EL (cell line): ENCODE measurements around the gene NDNF.
A peak's percentile ranks its signal among the peaks of the same experiment; 100 is the strongest.

Experiments used
- DNase-seq: peaks from one replicate; pipeline ENCODE4 v3.0.0-alpha.2; 2016

NDNF gene

DNA sequence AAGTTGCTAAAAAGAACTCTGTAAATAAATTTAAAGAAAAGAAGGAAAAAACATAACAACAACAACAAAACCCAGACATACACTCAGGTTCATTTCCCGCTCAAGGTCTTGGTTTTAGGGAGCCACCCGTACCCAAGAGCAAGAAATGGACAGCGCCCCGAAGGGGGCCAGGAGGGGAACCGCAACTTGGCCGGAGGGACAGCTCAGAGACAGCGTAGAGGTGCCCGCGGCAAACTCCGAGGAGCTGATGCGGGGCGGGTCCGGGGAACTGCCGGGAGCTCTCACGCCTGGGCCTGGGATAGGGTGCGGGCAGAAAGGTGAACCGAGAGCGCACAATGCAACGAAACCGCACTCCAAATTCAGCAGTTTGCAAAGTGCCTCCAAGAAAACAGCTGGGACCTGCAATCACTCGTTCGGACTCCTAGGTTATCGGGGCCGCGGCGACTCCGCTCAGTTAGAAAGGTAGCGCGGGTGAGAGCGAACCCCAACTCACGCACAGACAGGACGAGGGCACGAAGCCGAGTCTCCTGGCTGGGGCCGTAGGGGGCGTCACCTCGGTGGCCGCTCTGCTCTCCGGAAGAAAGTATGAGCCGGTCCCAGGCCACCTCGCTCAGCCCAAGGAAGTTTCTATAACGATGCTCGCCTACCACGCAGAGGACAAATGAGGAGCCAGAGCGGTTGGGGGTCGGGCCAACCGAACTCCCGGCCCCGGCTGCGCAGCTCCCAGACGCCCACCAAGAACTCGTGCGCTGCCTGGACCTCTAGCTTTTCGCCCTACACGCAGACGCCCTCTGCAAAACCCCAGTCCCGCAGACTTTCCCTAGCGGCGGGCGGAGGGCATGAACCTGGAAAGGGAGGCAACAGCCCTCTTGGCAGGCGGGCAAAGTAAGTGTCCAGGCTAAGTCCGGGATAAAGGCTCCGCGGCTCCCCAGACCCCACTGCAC is 1.4 kb downstream of the NDNF start:
- DNase-seq = peak; percentile 48

GRCh38 chr4:121070274-121070673 is 2.1 kb downstream of the NDNF start:
- DNase-seq = no peak

DNA sequence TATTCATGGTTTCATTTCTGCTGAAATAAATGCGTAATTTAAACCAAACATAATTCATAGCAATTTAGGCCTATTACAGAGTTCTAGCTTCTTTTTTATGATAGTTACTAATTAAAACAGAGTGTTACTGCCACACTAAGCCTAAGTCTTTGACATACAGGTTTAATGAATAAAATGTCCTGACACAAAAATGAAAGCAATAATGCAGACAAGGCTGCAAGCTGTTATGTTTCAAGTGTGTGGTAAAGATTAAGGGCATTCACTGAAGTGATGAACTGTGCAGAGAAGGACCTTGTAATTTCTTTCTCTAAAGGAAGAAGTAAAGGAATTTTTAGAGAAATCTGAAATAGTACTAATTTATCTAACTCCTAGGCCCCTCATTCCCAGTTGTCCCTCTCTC is 2.9 kb downstream of the NDNF start:
- DNase-seq = no peak

DNA sequence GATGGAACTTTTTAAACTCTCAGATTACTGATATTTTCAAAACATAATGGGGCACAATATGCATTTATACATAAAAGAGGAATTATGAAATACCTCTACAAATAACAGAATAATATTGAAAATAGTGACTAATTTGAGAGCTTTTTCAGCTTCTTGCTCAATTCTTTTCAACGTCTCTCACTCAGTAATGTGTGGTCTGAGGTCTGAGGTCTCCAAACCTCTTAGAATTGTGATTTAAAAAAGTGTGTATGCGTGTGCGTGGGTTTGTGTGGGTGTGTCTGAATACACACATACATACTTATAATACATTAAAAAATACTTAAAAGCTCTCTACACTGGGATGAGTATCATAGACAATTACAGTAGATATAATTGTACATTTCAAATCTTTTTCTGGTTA is 7.9 kb downstream of the NDNF start:
- no peak for DNase-seq

- DNase-seq = no peak
These were observed 9.8 kb downstream of the NDNF start for GRCh38 chr4:121062521-121062920.

GRCh38 chr4:121061861-121062260 is 10.5 kb downstream of the NDNF start:
- no peak for DNase-seq

DNA sequence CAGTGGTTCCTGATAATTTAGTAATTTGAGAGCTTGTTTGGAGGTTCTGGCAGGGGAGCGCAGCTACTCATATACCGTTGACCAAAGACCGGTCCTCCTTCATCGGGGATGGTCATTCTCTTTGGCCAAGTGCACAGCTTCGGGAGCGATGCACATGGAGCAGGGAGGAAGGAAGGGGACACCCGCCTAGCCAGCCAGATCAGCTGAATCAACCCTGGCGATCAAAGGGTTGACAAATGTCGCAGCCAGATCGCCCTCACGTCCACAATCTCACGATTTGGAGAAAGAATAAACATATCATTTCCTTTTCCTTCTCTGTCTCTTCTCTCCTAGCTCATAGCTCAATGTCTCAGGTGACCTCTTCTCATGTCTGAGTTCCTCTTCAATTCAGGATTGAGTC is 11.1 kb downstream of the NDNF start:
- no peak for DNase-seq

- no peak for DNase-seq
These were observed 14.8 kb downstream of the NDNF start for GRCh38 chr4:121057466-121057922.

GRCh38 chr4:121056066-121056465 is 16.3 kb downstream of the NDNF start:
- no peak for DNase-seq

GRCh38 chr4:121054373-121054772 is 18.0 kb downstream of the NDNF start:
- no peak for DNase-seq

GRCh38 chr4:121053601-121054143 is 18.7 kb downstream of the NDNF start:
- DNase-seq = peak; percentile 37

- DNase-seq = no peak
These were observed 22.0 kb downstream of the NDNF start for GRCh38 chr4:121050300-121050699.

DNA sequence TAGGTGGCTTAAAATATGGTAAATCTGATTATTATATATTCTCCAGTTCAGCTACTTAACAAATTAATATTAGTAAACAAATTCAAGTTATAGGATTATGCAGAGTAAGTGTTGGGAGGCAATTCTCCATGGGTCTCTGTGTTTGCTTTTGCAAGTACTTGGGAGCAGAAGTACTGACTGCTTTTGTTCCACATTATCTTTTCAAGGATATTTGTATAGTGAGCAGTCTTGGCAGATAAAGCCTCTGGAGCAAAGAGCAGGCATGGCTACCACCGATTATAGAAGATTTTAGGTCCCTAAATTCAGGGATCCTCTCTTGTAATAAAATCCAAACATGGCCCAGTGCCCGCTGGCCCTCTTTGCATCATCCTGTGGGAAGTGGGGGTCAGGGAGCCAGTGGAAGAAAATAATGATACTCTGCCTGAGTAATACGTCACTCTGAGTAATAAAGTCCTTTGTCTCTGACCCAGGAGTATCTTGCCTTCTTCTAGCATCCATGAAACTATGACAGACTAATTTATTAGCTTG is 23.2 kb downstream of the NDNF start:
- DNase-seq = no peak

- DNase-seq = no peak
These were observed 24.2 kb downstream of the NDNF start for GRCh38 chr4:121048165-121048564.

DNA sequence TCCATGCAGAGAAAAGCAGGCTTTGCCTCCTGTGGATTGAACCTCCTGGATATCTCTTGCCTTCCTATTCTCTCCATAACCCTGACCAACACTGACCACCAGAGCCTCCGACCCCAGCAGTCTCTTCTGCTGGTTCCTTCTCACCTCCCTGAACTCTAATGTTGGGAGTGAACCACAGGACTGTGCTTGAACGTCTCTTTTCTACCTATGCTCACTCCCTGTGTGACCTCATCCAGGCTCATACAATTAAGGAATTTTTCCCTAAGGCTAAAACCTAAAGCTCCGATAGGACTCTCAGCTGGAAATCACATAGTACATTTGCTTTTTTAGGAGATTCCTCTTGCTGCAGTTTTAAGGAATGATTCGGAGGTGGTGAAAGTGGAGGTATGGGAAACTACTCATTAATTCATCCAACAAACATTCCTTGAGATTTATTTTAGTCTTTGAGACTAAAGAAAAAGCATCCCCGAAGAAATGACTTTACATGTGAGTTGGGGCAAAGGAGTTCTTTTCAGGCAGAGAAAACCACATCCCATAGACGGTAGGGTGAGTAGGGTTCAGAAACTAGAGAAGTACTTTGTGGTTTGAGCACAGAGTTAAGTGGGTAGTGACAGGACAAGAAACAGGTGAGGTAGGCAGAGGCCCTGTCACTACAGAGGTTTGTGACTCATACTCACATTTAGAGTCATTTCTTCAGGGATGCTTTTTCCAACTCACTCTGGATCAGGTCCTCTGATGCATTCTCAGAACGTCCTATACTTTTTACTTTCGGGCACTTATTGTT is 30.8 kb downstream of the NDNF start:
- no peak for DNase-seq

DNA sequence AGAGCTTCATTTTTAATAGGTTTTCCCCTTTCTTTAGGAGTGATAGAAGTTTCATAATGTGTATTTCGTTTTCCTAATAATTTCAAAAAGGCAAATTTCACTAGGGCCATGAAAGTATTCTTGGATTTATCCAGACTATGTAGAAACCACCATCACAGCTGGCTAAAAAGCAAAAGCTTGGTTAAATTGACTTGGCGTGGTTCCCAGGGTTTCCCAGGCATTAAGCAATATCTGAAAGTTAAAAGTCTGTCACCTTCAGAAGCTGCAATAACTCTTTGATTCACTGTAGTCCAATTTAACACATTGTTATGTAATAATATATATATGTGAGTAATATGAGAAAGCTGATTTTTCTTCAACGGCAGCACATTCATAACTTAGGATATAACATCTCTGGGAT is 38.3 kb downstream of the NDNF start:
- DNase-seq = peak; percentile 6

GRCh38 chr4:121030711-121031110 is 41.6 kb downstream of the NDNF start:
- no peak for DNase-seq

- DNase-seq = no peak
These were observed 42.2 kb downstream of the NDNF start for GRCh38 chr4:121030131-121030530.

- no peak for DNase-seq
These were observed 46.3 kb downstream of the NDNF start for GRCh38 chr4:121026034-121026433.

DNA sequence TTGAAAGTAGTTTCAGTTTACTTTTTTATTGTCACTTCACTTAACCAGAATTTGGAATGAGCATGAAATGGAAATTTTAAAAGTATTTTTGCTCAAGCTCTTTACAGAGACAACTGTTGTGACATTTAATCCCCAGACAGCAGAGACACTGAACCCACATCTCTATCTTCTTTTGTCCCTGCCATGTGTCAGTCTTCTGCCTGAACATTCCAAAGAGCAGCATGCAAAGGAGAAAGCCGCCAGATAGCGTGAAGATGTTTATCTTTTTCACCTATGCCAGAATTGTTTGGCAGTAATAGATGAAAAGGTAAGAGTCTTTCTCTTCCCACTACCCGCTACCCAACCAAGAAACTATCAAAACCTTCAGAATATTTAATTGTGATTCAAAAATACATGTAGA is 46.8 kb downstream of the NDNF start:
- DNase-seq = no peak

- DNase-seq = no peak
These were observed 53.8 kb downstream of the NDNF start for GRCh38 chr4:121018543-121018942.

DNA sequence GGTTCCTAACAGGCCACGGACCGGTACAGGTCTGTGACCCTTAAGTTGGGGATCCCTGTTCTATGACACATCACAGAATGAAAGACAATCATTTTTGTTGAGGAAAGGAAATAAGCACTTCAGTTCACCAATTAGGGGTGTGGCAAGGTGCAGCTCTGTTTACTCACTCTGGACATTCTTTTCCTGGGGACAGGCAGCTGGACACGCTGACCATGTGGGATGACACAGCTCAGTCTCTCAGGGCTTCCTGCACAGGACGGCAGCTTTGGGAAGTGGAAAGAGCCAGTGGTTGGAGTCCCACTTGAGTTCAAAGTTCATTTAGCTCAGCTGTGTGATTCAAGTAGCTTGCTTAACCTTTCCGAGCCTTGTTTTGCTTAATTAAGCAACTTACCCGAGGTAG is 55.7 kb downstream of the NDNF start:
- DNase-seq = no peak

- DNase-seq = no peak
These were observed 56.9 kb downstream of the NDNF start for GRCh38 chr4:121015421-121015820.
